Measurements from ENCODE around the gene CLHC1. TPM values are rescaled to one million over a fixed set of nuclear protein-coding genes. Genes with fewer than 3 reads are reported as not detected.

CLHC1 gene
- total RNA-seq, 1 donor from 2014 or later: 19.8 TPM

- H3K9me3 Mint-ChIP-seq (ENCODE audit: unreplicated experiment): peaks cover 3% of the 10 kb centered on the region
- no peak overlapping the region for H3K4me3 Mint-ChIP-seq (ENCODE audit: unreplicated experiment)
- peaks cover 5% of the 10 kb centered on the region for H3K4me1 Mint-ChIP-seq (ENCODE audit: low read depth, unreplicated experiment)
- no peak for TF ChIP-seq CTCF (IDR thresholded peaks at IDR 0.05; ENCODE audit: partially characterized antibody, unreplicated experiment)
- no peaks in the 10 kb centered on the region for H3K36me3 Mint-ChIP-seq (ENCODE audit: unreplicated experiment)
- H3K27me3 Mint-ChIP-seq (ENCODE audit: unreplicated experiment): peaks cover 6% of the 10 kb centered on the region
- DNase-seq: no peak
- no peak overlapping the region for H3K27ac Mint-ChIP-seq (ENCODE audit: unreplicated experiment)
These were observed 5.0 kb upstream of the CLHC1 start for GRCh38 chr2:55236992-55237543.

- DNase-seq: no peak
- Mint-ChIP-seq H3K4me3 (ENCODE audit: unreplicated experiment) (no peak overlapping the region), H3K27me3 (ENCODE audit: unreplicated experiment) (peaks cover 6% of the 10 kb centered on the region), H3K9me3 (ENCODE audit: unreplicated experiment) (peaks cover 8% of the 10 kb centered on the region), H3K36me3 (ENCODE audit: unreplicated experiment) (no peaks in the 10 kb centered on the region), H3K27ac (ENCODE audit: unreplicated experiment) (no peak overlapping the region), H3K4me1 (ENCODE audit: low read depth, unreplicated experiment) (peaks cover 5% of the 10 kb centered on the region)
- TF ChIP-seq CTCF (IDR thresholded peaks at IDR 0.05; ENCODE audit: partially characterized antibody, unreplicated experiment): no peak
These were observed 3.8 kb upstream of the CLHC1 start for GRCh38 chr2:55235724-55236538.

GRCh38 chr2:55233658-55233940 is 1.5 kb upstream of the CLHC1 start:
- peaks cover 8% of the 10 kb centered on the region for H3K27me3 Mint-ChIP-seq (ENCODE audit: unreplicated experiment)
- H3K27ac Mint-ChIP-seq (ENCODE audit: unreplicated experiment): peak overlapping the region; percentile 96
- no peaks in the 10 kb centered on the region for H3K36me3 Mint-ChIP-seq (ENCODE audit: unreplicated experiment)

GRCh38 chr2:55232863-55233657 is 967 bp upstream of the CLHC1 start:
- Mint-ChIP-seq H3K27ac (ENCODE audit: unreplicated experiment) (peak overlapping the region; percentile 96), H3K4me3 (ENCODE audit: unreplicated experiment) (peak overlapping the region; percentile 100), H3K4me1 (ENCODE audit: low read depth, unreplicated experiment) (peaks cover 11% of the 10 kb centered on the region), H3K27me3 (ENCODE audit: unreplicated experiment) (peaks cover 9% of the 10 kb centered on the region), H3K36me3 (ENCODE audit: unreplicated experiment) (no peaks in the 10 kb centered on the region), H3K9me3 (ENCODE audit: unreplicated experiment) (peaks cover 13% of the 10 kb centered on the region)
- TF ChIP-seq CTCF (IDR thresholded peaks at IDR 0.05; ENCODE audit: partially characterized antibody, unreplicated experiment): no peak
- peak; percentile 24 for DNase-seq

More at GRCh38 chr2:55233658-55233940, 1.5 kb upstream of the CLHC1 start:
- DNase-seq: no peak
- Mint-ChIP-seq H3K9me3 (ENCODE audit: unreplicated experiment) (peaks cover 10% of the 10 kb centered on the region), H3K4me1 (ENCODE audit: low read depth, unreplicated experiment) (peaks cover 6% of the 10 kb centered on the region), H3K4me3 (ENCODE audit: unreplicated experiment) (peak overlapping the region; percentile 100)
- no peak for TF ChIP-seq CTCF (IDR thresholded peaks at IDR 0.05; ENCODE audit: partially characterized antibody, unreplicated experiment)
